Activated CD4-positive, alpha-beta T cell treated with anti-CD3 and anti-CD28 coated beads, Interleukin-2, Interleukin-4, amounts not matched to agents 100 ng/mL and 50 ng/mL, durations not matched to agents 16 hours and 8 hours (primary cell): ENCODE results near the gene CCDC190.
A peak's percentile ranks its signal among the peaks of the same experiment; 100 is the strongest.
"Not testable (repeated sequence)": the region's sequence is repeated elsewhere in the genome, so short reads cannot be mapped to it uniquely, and the experiment has no call there.

ENCODE experiments used
- DNase-seq: peaks from one replicate; pipeline ENCODE4 v3.0.0-alpha.2; 2020; ENCODE audit warnings: low spot score

Gene CCDC190

GRCh38 chr1:162832470-162832869, 28.5 kb downstream of the CCDC190 start:
- DNase-seq: no peak

GRCh38 chr1:162829268-162829667, 31.7 kb downstream of the CCDC190 start:
- DNase-seq: no peak

GRCh38 chr1:162823771-162824525, 37.0 kb downstream of the CCDC190 start:
- no peak for DNase-seq

- DNase-seq: peak; percentile 24
Observed at GRCh38 chr1:162823231-162823630, 37.7 kb downstream of the CCDC190 start.

- DNase-seq: peak; percentile 9
Observed at GRCh38 chr1:162822391-162823200, 38.4 kb downstream of the CCDC190 start.

- not testable (repeated sequence) for DNase-seq
Observed at GRCh38 chr1:162818666-162819065, 42.3 kb downstream of the CCDC190 start.

GRCh38 chr1:162818136-162818535, 42.8 kb downstream of the CCDC190 start:
- not testable (repeated sequence) for DNase-seq

- not testable (repeated sequence) for DNase-seq
Observed at GRCh38 chr1:162812357-162812756, 48.6 kb downstream of the CCDC190 start.

GRCh38 chr1:162807503-162807902, 53.5 kb downstream of the CCDC190 start:
- not testable (repeated sequence) for DNase-seq
